ENCODE measurements around the gene ELL.

ELL gene

GRCh38 chr19:18452386-18452785 lies 69.5 kb downstream of the ELL start:
- no peak overlapping the region for H2AFZ ChIP-seq (ENCODE audit: low read length)
- H3K4me3 ChIP-seq (ENCODE audit: low read length in 2 of 2) = no peak overlapping the region
- peaks cover 3% of the 10 kb centered on the region for H3K79me1 ChIP-seq (ENCODE audit: low read depth, low read length)
- H4K8ac ChIP-seq (ENCODE audit: low read depth, low read length) = no peak overlapping the region
- no peaks in the 10 kb centered on the region for H3K9me3 ChIP-seq (replicated peaks in 1 of 2; ENCODE audit: control insufficient read depth in 2 of 2, insufficient read depth in 1 of 2, low read depth in 1 of 2, low read length in 2 of 2)
- no peak overlapping the region for H3K27ac ChIP-seq (replicated peaks; ENCODE audit: low read length)
- no peak overlapping the region for H2BK12ac ChIP-seq (ENCODE audit: low read length)
- H2AK5ac ChIP-seq (ENCODE audit: low read depth, low read length) = no peak overlapping the region
- H3K4me2 ChIP-seq (ENCODE audit: insufficient read depth, low read length, poor library complexity, severe bottlenecking) = no peak overlapping the region
- H3K4ac ChIP-seq (ENCODE audit: low read length) = no peak overlapping the region
- H3K23ac ChIP-seq (ENCODE audit: low read depth, low read length, poor library complexity) = no peak overlapping the region
- H3K9ac ChIP-seq (ENCODE audit: low read depth, low read length, poor library complexity) = no peak overlapping the region
- DNase-seq (ENCODE audit: low spot score) = no peak
- no peaks in the 10 kb centered on the region for H3K27me3 ChIP-seq (ENCODE audit: control insufficient read depth in 3 of 3, insufficient read depth in 3 of 3, low read depth in 1 of 3, low read length in 3 of 3)
- H3K4me1 ChIP-seq (ENCODE audit: control insufficient read depth in 2 of 2, insufficient read depth in 1 of 2, low read depth in 1 of 2, low read length in 2 of 2) = peaks cover 15 to 19% of the 10 kb centered on the region in 2 donors
- WGBS, 2 donors (ENCODE audit: extremely low coverage in 2 of 2, insufficient read length in 2 of 2, insufficient replicate concordance in 1 of 2) = no CpG with 5 or more reads among the region's 3 CpGs
- H3K36me3 ChIP-seq (replicated peaks in 1 of 2; ENCODE audit: control insufficient read depth in 2 of 2, insufficient read depth in 2 of 2, low read length in 2 of 2) = peaks cover 18 to 35% of the 10 kb centered on the region in 2 donors
- no peak overlapping the region for H3K14ac ChIP-seq (ENCODE audit: low read length)
- H3K18ac ChIP-seq (ENCODE audit: low read length) = no peak overlapping the region
- H2BK15ac ChIP-seq (ENCODE audit: low read length) = no peak overlapping the region
- H2BK5ac ChIP-seq (ENCODE audit: low read length) = no peak overlapping the region
- no peak overlapping the region for H2BK120ac ChIP-seq (ENCODE audit: low read depth, low read length)
- H4K91ac ChIP-seq (ENCODE audit: low read depth, low read length, poor library complexity) = no peak overlapping the region

DNA sequence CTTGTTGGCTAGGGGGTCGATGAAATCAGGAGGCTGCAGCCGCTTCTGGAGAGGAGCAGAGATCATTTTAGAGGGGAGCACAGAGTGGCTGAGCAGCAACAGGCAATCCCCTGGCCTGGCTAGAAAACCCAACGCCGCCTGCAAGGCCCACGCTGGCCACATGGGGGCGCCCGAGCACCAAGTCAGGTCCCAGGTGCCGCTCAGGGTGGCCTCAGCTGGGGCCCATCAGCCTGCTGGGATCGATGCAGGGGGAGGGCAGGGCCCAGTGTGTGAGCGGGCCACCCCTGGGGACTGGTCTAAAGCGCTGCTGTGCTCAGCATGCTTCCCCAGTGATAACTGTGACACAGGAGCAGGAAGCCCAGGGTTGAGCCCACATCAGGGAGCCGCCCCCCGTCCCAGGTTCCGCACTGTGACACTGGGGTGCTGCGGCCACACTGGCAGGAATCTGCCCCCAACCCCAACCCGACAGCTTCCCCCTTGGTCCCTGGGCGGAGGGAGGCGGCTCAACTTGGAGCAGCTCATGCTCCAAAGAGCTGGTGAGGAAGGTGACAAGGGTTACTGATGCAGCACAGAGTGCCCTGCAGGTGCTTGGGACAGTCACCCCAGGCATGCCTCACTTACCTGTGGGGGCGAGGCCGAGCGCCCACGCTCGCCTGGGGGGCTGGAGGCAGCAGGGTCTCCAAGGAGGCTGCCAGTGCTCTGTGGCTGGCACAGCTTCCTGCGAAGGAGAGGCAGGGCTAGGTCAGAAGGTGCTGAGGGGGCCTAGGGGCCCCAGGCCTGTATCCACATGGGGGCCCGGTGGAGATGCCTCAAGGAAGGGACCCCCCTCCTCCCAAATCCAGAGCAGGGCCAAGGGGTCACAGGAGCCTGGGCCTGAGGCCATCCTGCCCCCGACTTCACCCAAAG lies 70.7 kb downstream of the ELL start:
- DNase-seq (ENCODE audit: low spot score) = peak; percentile 74
- H4K8ac ChIP-seq (ENCODE audit: low read depth, low read length) = no peak overlapping the region
- peaks cover 19 to 39% of the 10 kb centered on the region in 2 donors for H3K36me3 ChIP-seq (replicated peaks in 1 of 2; ENCODE audit: control insufficient read depth in 2 of 2, insufficient read depth in 2 of 2, low read length in 2 of 2)
- H2BK5ac ChIP-seq (ENCODE audit: low read length) = no peak overlapping the region
- peaks cover 3% of the 10 kb centered on the region for H3K79me1 ChIP-seq (ENCODE audit: low read depth, low read length)
- peak overlapping the region; percentile 49 for H2AFZ ChIP-seq (ENCODE audit: low read length)
- H3K4me3 ChIP-seq (ENCODE audit: low read length in 2 of 2) = no peak overlapping the region
- peak overlapping the region; percentile 97 for H2AK5ac ChIP-seq (ENCODE audit: low read depth, low read length)
- H3K9me3 ChIP-seq (replicated peaks in 1 of 2; ENCODE audit: control insufficient read depth in 2 of 2, insufficient read depth in 1 of 2, low read depth in 1 of 2, low read length in 2 of 2) = no peaks in the 10 kb centered on the region
- H3K18ac ChIP-seq (ENCODE audit: low read length) = peak overlapping the region; percentile 78
- no peaks in the 10 kb centered on the region for H3K27me3 ChIP-seq (ENCODE audit: control insufficient read depth in 3 of 3, insufficient read depth in 3 of 3, low read depth in 1 of 3, low read length in 3 of 3)
- peak overlapping the region; percentile 82 for H3K14ac ChIP-seq (ENCODE audit: low read length)
- peak overlapping the region; percentile 50 for H3K9ac ChIP-seq (ENCODE audit: low read depth, low read length, poor library complexity)
- peak overlapping the region; percentile 17 for H2BK120ac ChIP-seq (ENCODE audit: low read depth, low read length)
- H4K91ac ChIP-seq (ENCODE audit: low read depth, low read length, poor library complexity) = no peak overlapping the region
- peak overlapping the region; percentile 21 for H2BK15ac ChIP-seq (ENCODE audit: low read length)
- H3K4me1 ChIP-seq (ENCODE audit: control insufficient read depth in 2 of 2, insufficient read depth in 1 of 2, low read depth in 1 of 2, low read length in 2 of 2) = peaks cover 15 to 29% of the 10 kb centered on the region in 2 donors
- no CpG with 5 or more reads among the region's 26 CpGs for WGBS, 2 donors (ENCODE audit: extremely low coverage in 2 of 2, insufficient read length in 2 of 2, insufficient replicate concordance in 1 of 2)
- H3K4ac ChIP-seq (ENCODE audit: low read length) = no peak overlapping the region
- H3K23ac ChIP-seq (ENCODE audit: low read depth, low read length, poor library complexity) = peak overlapping the region; percentile 25
- no peak overlapping the region for H3K4me2 ChIP-seq (ENCODE audit: insufficient read depth, low read length, poor library complexity, severe bottlenecking)
- peak overlapping the region; percentile 41 for H2BK12ac ChIP-seq (ENCODE audit: low read length)
- H3K27ac ChIP-seq (replicated peaks; ENCODE audit: low read length) = no peak overlapping the region

- H3K18ac ChIP-seq (ENCODE audit: low read length) = peak overlapping the region; percentile 86
- no peak for DNase-seq (ENCODE audit: low spot score)
- H3K9me3 ChIP-seq (replicated peaks in 1 of 2; ENCODE audit: control insufficient read depth in 2 of 2, insufficient read depth in 1 of 2, low read depth in 1 of 2, low read length in 2 of 2) = no peaks in the 10 kb centered on the region
- peak overlapping the region; percentile 94 for H3K14ac ChIP-seq (ENCODE audit: low read length)
- peak overlapping the region; percentile 37 for H3K23ac ChIP-seq (ENCODE audit: low read depth, low read length, poor library complexity)
- H3K36me3 ChIP-seq (replicated peaks in 1 of 2; ENCODE audit: control insufficient read depth in 2 of 2, insufficient read depth in 2 of 2, low read length in 2 of 2) = peaks cover 22 to 41% of the 10 kb centered on the region in 2 donors
- H3K27me3 ChIP-seq (ENCODE audit: control insufficient read depth in 3 of 3, insufficient read depth in 3 of 3, low read depth in 1 of 3, low read length in 3 of 3) = no peaks in the 10 kb centered on the region
- H2BK120ac ChIP-seq (ENCODE audit: low read depth, low read length) = no peak overlapping the region
- H2AFZ ChIP-seq (ENCODE audit: low read length) = no peak overlapping the region
- no peak overlapping the region for H4K91ac ChIP-seq (ENCODE audit: low read depth, low read length, poor library complexity)
- peak overlapping the region; percentile 78 for H3K4ac ChIP-seq (ENCODE audit: low read length)
- peak overlapping the region; percentile 97 for H2AK5ac ChIP-seq (ENCODE audit: low read depth, low read length)
- H2BK12ac ChIP-seq (ENCODE audit: low read length) = peak overlapping the region; percentile 92
- H3K9ac ChIP-seq (ENCODE audit: low read depth, low read length, poor library complexity) = no peak overlapping the region
- peaks cover 3% of the 10 kb centered on the region for H3K79me1 ChIP-seq (ENCODE audit: low read depth, low read length)
- no peak overlapping the region for H2BK5ac ChIP-seq (ENCODE audit: low read length)
- no peak overlapping the region for H3K27ac ChIP-seq (replicated peaks; ENCODE audit: low read length)
- H3K4me3 ChIP-seq (ENCODE audit: low read length in 2 of 2) = no peak overlapping the region
- H3K4me2 ChIP-seq (ENCODE audit: insufficient read depth, low read length, poor library complexity, severe bottlenecking) = no peak overlapping the region
- no peak overlapping the region for H4K8ac ChIP-seq (ENCODE audit: low read depth, low read length)
- WGBS, 2 donors (ENCODE audit: extremely low coverage in 2 of 2, insufficient read length in 2 of 2, insufficient replicate concordance in 1 of 2) = no CpG with 5 or more reads among the region's 33 CpGs
- peak overlapping the region; percentile 89 for H2BK15ac ChIP-seq (ENCODE audit: low read length)
- H3K4me1 ChIP-seq (ENCODE audit: control insufficient read depth in 2 of 2, insufficient read depth in 1 of 2, low read depth in 1 of 2, low read length in 2 of 2) = peaks cover 15 to 29% of the 10 kb centered on the region in 2 donors
Observed at GRCh38 chr19:18450021-18450930, 71.6 kb downstream of the ELL start.
